Immature natural killer cell (primary cell): ENCODE data around the gene SOX6. TPM values are rescaled to one million over a fixed set of nuclear protein-coding genes. Genes with fewer than 3 reads are reported as not detected.
"Not testable (repeated sequence)": the region's sequence is repeated elsewhere in the genome, so short reads cannot be mapped to it uniquely, and the experiment has no call there.

ENCODE experiments used
- DNase-seq, 3 donors: peaks; one replicate each; pipeline ENCODE4 v3.0.0; 2022; ENCODE audit warnings: mixed read lengths in 1 of 3
- H3K27ac Mint-ChIP-seq, 6 donors: one replicate each; pipeline ENCODE4 v1.8.0; 2020; ENCODE audit warnings: mixed read lengths in 6 of 6, mild to moderate bottlenecking in 5 of 6, inconsistent platforms in 4 of 6, moderate library complexity in 3 of 6
- H3K27me3 Mint-ChIP-seq, 3 donors: one replicate each; pipeline ENCODE4 v1.8.0; 2020 to 2021; ENCODE audit warnings: low read depth in 3 of 3, mild to moderate bottlenecking in 3 of 3, mixed read lengths in 3 of 3, moderate library complexity in 3 of 3, inconsistent platforms in 1 of 3
- H3K36me3 Mint-ChIP-seq, 3 donors: one replicate each; pipeline ENCODE4 v1.8.0; 2020; ENCODE audit warnings: mixed read lengths in 3 of 3, inconsistent platforms in 2 of 3, mild to moderate bottlenecking in 2 of 3
- H3K4me1 Mint-ChIP-seq, 2 donors: one replicate each; pipeline ENCODE4 v1.8.0; 2020; ENCODE audit warnings: inconsistent platforms in 2 of 2, mild to moderate bottlenecking in 2 of 2, mixed read lengths in 2 of 2, moderate library complexity in 1 of 2
- H3K4me3 Mint-ChIP-seq, 5 donors: one replicate each; pipeline ENCODE4 v1.8.0; 2020; ENCODE audit warnings: mild to moderate bottlenecking in 5 of 5, mixed read lengths in 5 of 5, inconsistent platforms in 3 of 5, moderate library complexity in 3 of 5
- H3K9me3 Mint-ChIP-seq, 6 donors: one replicate each; pipeline ENCODE4 v1.8.0; 2020; ENCODE audit warnings: mild to moderate bottlenecking in 6 of 6, mixed read lengths in 6 of 6, inconsistent platforms in 4 of 6, moderate library complexity in 3 of 6
- polyA plus RNA-seq, 3 donors: library from polyadenylated mRNA; unstranded; fragments of 300-500 nt; fragmentation: Illumina TruSeq; gene quantifications; one replicate each; pipeline ENCODE4 v1.2.3, GENCODE V29; 2021

Gene SOX6
- polyA plus RNA-seq, 3 donors from 2014 or later, result not detected

- Mint-ChIP-seq H3K27ac (no peak overlapping the region), H3K27me3 (peaks cover 0 to 3% (median 2%) of the 10 kb centered on the region in 3 donors), H3K36me3 (no peaks in the 10 kb centered on the region), H3K9me3 (peaks cover 0 to 11% (median 4%) of the 10 kb centered on the region in 6 donors), H3K4me1 (no peaks in the 10 kb centered on the region), H3K4me3 (no peak overlapping the region)
- DNase-seq, result no peak
Observed at GRCh38 chr11:15931497-15931896, 424.8 kb downstream of the SOX6 start.

GRCh38 chr11:15930442-15931025, 425.8 kb downstream of the SOX6 start:
- Mint-ChIP-seq H3K4me3 (no peak overlapping the region), H3K27ac (no peak overlapping the region), H3K27me3 (peaks cover 0 to 3% (median 2%) of the 10 kb centered on the region in 3 donors), H3K36me3 (no peaks in the 10 kb centered on the region), H3K4me1 (no peaks in the 10 kb centered on the region), H3K9me3 (peaks cover 0 to 14% (median 4%) of the 10 kb centered on the region in 6 donors)
- no peak for DNase-seq

- H3K36me3 Mint-ChIP-seq, result no peaks in the 10 kb centered on the region
- no peaks in the 10 kb centered on the region for H3K4me1 Mint-ChIP-seq
- no peak for DNase-seq
- no peak overlapping the region for H3K4me3 Mint-ChIP-seq
- no peak overlapping the region for H3K27ac Mint-ChIP-seq
- H3K9me3 Mint-ChIP-seq, result peaks cover 0 to 12% (median 4%) of the 10 kb centered on the region in 6 donors
- H3K27me3 Mint-ChIP-seq, result peaks cover 0 to 3% (median 2%) of the 10 kb centered on the region in 3 donors
Observed at GRCh38 chr11:15929371-15929901, 426.9 kb downstream of the SOX6 start.

GRCh38 chr11:15927864-15928217, 428.5 kb downstream of the SOX6 start:
- Mint-ChIP-seq H3K4me1 (no peaks in the 10 kb centered on the region), H3K9me3 (peaks cover 0 to 9% (median 4%) of the 10 kb centered on the region in 6 donors), H3K27ac (no peak overlapping the region)

GRCh38 chr11:15927196-15927863, 429.0 kb downstream of the SOX6 start:
- Mint-ChIP-seq H3K4me1 (no peaks in the 10 kb centered on the region), H3K36me3 (no peaks in the 10 kb centered on the region), H3K4me3 (no peak overlapping the region), H3K9me3 (peaks cover 0 to 9% (median 4%) of the 10 kb centered on the region in 6 donors), H3K27ac (no peak overlapping the region), H3K27me3 (peaks cover 0 to 3% (median 2%) of the 10 kb centered on the region in 3 donors)
- DNase-seq, result no peak

More at GRCh38 chr11:15927864-15928217, 428.5 kb downstream of the SOX6 start:
- H3K27me3 Mint-ChIP-seq, result peaks cover 0 to 3% (median 2%) of the 10 kb centered on the region in 3 donors
- no peaks in the 10 kb centered on the region for H3K36me3 Mint-ChIP-seq
- no peak for DNase-seq
- no peak overlapping the region for H3K4me3 Mint-ChIP-seq

- Mint-ChIP-seq H3K27me3 (peaks cover 0 to 3% (median 0%) of the 10 kb centered on the region in 3 donors), H3K36me3 (no peaks in the 10 kb centered on the region), H3K4me3 (no peak overlapping the region), H3K9me3 (peaks cover 0 to 9% (median 1%) of the 10 kb centered on the region in 6 donors), H3K4me1 (no peaks in the 10 kb centered on the region), H3K27ac (no peak overlapping the region)
- no peak for DNase-seq
Observed at GRCh38 chr11:15926071-15926470, 430.3 kb downstream of the SOX6 start.

GRCh38 chr11:15923183-15923582, 433.2 kb downstream of the SOX6 start:
- H3K4me3 Mint-ChIP-seq, result no peak overlapping the region
- no peaks in the 10 kb centered on the region for H3K36me3 Mint-ChIP-seq
- no peaks in the 10 kb centered on the region for H3K27me3 Mint-ChIP-seq
- no peaks in the 10 kb centered on the region for H3K4me1 Mint-ChIP-seq
- no peak for DNase-seq
- H3K9me3 Mint-ChIP-seq, result peaks cover 0 to 8% (median 0%) of the 10 kb centered on the region in 6 donors
- H3K27ac Mint-ChIP-seq, result no peak overlapping the region

GRCh38 chr11:15922745-15923144, 433.6 kb downstream of the SOX6 start:
- H3K4me1 Mint-ChIP-seq, result not testable (repeated sequence)

GRCh38 chr11:15920856-15921629, 435.3 kb downstream of the SOX6 start:
- DNase-seq, result no peak
- Mint-ChIP-seq H3K27me3 (no peaks in the 10 kb centered on the region), H3K36me3 (no peaks in the 10 kb centered on the region), H3K4me3 (no peak overlapping the region), H3K9me3 (peaks cover 0 to 7% (median 0%) of the 10 kb centered on the region in 6 donors), H3K27ac (no peak overlapping the region), H3K4me1 (no peaks in the 10 kb centered on the region)

More at GRCh38 chr11:15922745-15923144, 433.6 kb downstream of the SOX6 start:
- not testable (repeated sequence) for H3K27me3 Mint-ChIP-seq, DNase-seq, H3K36me3 Mint-ChIP-seq, H3K9me3 Mint-ChIP-seq, H3K4me3 Mint-ChIP-seq, H3K27ac Mint-ChIP-seq

GRCh38 chr11:15918674-15919073, 437.7 kb downstream of the SOX6 start:
- no peak overlapping the region for H3K27ac Mint-ChIP-seq
- H3K36me3 Mint-ChIP-seq, result no peaks in the 10 kb centered on the region
- H3K9me3 Mint-ChIP-seq, result peaks cover 0 to 4% (median 0%) of the 10 kb centered on the region in 6 donors
- no peak overlapping the region for H3K4me3 Mint-ChIP-seq
- DNase-seq, result no peak
- H3K4me1 Mint-ChIP-seq, result no peaks in the 10 kb centered on the region
- H3K27me3 Mint-ChIP-seq, result peaks cover 0 to 7% (median 3%) of the 10 kb centered on the region in 3 donors

- H3K9me3 Mint-ChIP-seq, result peaks cover 0 to 4% (median 0%) of the 10 kb centered on the region in 6 donors
- H3K4me1 Mint-ChIP-seq, result no peaks in the 10 kb centered on the region
- H3K27me3 Mint-ChIP-seq, result peaks cover 0 to 7% (median 3%) of the 10 kb centered on the region in 3 donors
- DNase-seq, result no peak
- no peak overlapping the region for H3K27ac Mint-ChIP-seq
- no peaks in the 10 kb centered on the region for H3K36me3 Mint-ChIP-seq
- H3K4me3 Mint-ChIP-seq, result no peak overlapping the region
Observed at GRCh38 chr11:15918212-15918611, 438.1 kb downstream of the SOX6 start.
